Cardiac muscle cell (in vitro differentiated cells and primary cell): ENCODE measurements around the gene THADA. TPM values are rescaled to one million over a fixed set of nuclear protein-coding genes. Genes with fewer than 3 reads are reported as not detected.

ENCODE experiments used
- DNase-seq, 2 donors: peaks; one replicate each; pipeline versions ENCODE4 v3.0.0 to v3.0.0-alpha.2; 2010 to 2017; ENCODE audit warnings: low read depth in 1 of 2, low spot score in 1 of 2
- H3K27ac ChIP-seq: fragments of 200-600 bp; sonication (generic); 2 replicates; pipeline ENCODE4 v1.5.1; 2016
- H3K27me3 ChIP-seq: fragments of 200-600 bp; sonication (generic); 2 replicates; pipeline ENCODE4 v1.6.0; 2016; ENCODE audit warnings: control low read depth
- H3K36me3 ChIP-seq: fragments of 200-600 bp; sonication (generic); 2 replicates; pipeline ENCODE4 v1.5.1; 2016; ENCODE audit warnings: control low read depth
- H3K4me1 ChIP-seq: fragments of 200-600 bp; sonication (generic); 2 replicates; pipeline ENCODE4 v1.8.1; 2017; ENCODE audit warnings: low read depth, mild to moderate bottlenecking, mixed run types
- H3K4me3 ChIP-seq: fragments of 200-600 bp; sonication (generic); 2 replicates; pipeline ENCODE4 v1.5.1; 2016; ENCODE audit warnings: mild to moderate bottlenecking
- H3K9me3 ChIP-seq: fragments of 200-600 bp; sonication (generic); 2 replicates; pipeline ENCODE4 v1.5.1; 2017; ENCODE audit warnings: low read depth, mild to moderate bottlenecking, control low read depth
- CTCF ChIP-seq: IDR thresholded peaks from 2 replicates; pipeline ENCODE4 v1.5.1; 2012; ENCODE audit warnings: low read depth, mild to moderate bottlenecking, low read length
- polyA plus RNA-seq: library from polyadenylated mRNA; unstranded; fragments of >200 nt; fragmentation: Nextera tagmentation; extraction: Ambion mirVana; gene quantifications from 2 replicates; pipeline ENCODE4 v1.2.1, GENCODE V29; 2016
- total RNA-seq: library from RNA; depleted of rRNA; stranded (reverse); fragments of >200 nt; gene quantifications from 2 replicates; pipeline ENCODE4 v1.2.3, GENCODE V29; 2016

Gene THADA
- total and polyA plus RNA-seq, 2 experiments from 2014 or later: 11.9 to 17.3 TPM

GRCh38 chr2:43612944-43613343, 17.1 kb upstream of the THADA start:
- Histone ChIP-seq H3K27ac (no peak overlapping the region), H3K27me3 (no peaks in the 10 kb centered on the region), H3K9me3 (no peaks in the 10 kb centered on the region), H3K4me1 (no peaks in the 10 kb centered on the region), H3K36me3 (no peaks in the 10 kb centered on the region), H3K4me3 (no peak overlapping the region)
- DNase-seq: no peak
- TF ChIP-seq CTCF: no peak

- DNase-seq: peak; percentile 77 to 81
- Histone ChIP-seq H3K4me3 (no peak overlapping the region), H3K36me3 (no peaks in the 10 kb centered on the region), H3K27me3 (no peaks in the 10 kb centered on the region), H3K27ac (no peak overlapping the region), H3K9me3 (no peaks in the 10 kb centered on the region), H3K4me1 (no peaks in the 10 kb centered on the region)
- peak; percentile 90 for TF ChIP-seq CTCF
Measured at GRCh38 chr2:43611987-43612894, 16.4 kb upstream of the THADA start.

GRCh38 chr2:43610361-43610760, 14.5 kb upstream of the THADA start:
- Histone ChIP-seq H3K27ac (no peak overlapping the region), H3K4me3 (no peak overlapping the region), H3K27me3 (no peaks in the 10 kb centered on the region), H3K36me3 (no peaks in the 10 kb centered on the region), H3K4me1 (peaks cover 4% of the 10 kb centered on the region), H3K9me3 (no peaks in the 10 kb centered on the region)
- TF ChIP-seq CTCF: no peak
- no peak for DNase-seq

GRCh38 chr2:43609290-43609918, 13.6 kb upstream of the THADA start:
- Histone ChIP-seq H3K27me3 (no peaks in the 10 kb centered on the region), H3K36me3 (no peaks in the 10 kb centered on the region), H3K9me3 (no peaks in the 10 kb centered on the region), H3K4me1 (peaks cover 6% of the 10 kb centered on the region), H3K4me3 (no peak overlapping the region), H3K27ac (no peak overlapping the region)
- DNase-seq: peak; percentile 63 to 70
- TF ChIP-seq CTCF: peak; percentile 71

- no peak for TF ChIP-seq CTCF
- no peak overlapping the region for H3K4me3 ChIP-seq
- no peak overlapping the region for H3K27ac ChIP-seq
- H3K27me3 ChIP-seq: no peaks in the 10 kb centered on the region
- no peaks in the 10 kb centered on the region for H3K9me3 ChIP-seq
- H3K4me1 ChIP-seq: peaks cover 6% of the 10 kb centered on the region
- DNase-seq: peak in 1 of 2 donors; percentile 22
- no peaks in the 10 kb centered on the region for H3K36me3 ChIP-seq
Measured at GRCh38 chr2:43605851-43606250, 10.0 kb upstream of the THADA start.
